Measurements from ENCODE around the gene TBPL2.

Gene TBPL2

DNA sequence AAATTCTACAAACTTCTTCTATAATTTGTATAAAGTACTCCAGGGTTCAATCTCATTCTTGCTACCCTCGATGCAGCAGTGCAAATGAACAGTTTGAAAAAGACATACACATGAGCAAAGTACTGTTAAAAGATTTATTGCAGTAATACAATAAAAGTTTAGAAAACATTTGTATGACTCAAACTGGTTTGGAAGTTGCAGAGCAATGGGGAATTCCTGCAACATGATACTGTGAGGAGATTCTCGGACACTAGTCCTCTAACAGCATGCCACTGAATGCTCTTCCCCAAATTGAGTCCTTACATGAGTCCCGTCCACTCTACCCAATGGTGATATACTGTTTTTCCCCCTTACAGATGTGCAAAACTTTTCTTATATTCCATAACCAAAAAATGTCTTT is 74.1 kb downstream of the TBPL2 start:
- Histone ChIP-seq H3K36me3 (ENCODE audit: control insufficient read depth, insufficient read depth, low read length) (no peaks in the 10 kb centered on the region), H3K79me2 (no peaks in the 10 kb centered on the region), H3K27me3 (ENCODE audit: control insufficient read depth, insufficient read depth, low read length) (no peaks in the 10 kb centered on the region), H2AFZ (no peak overlapping the region), H3K27ac (no peak overlapping the region), H3K4me3 (ENCODE audit: low read depth, low read length) (no peak overlapping the region), H3K4me2 (ENCODE audit: low read length) (no peak overlapping the region), H3K4me1 (no peaks in the 10 kb centered on the region), H3K9ac (no peak overlapping the region), H3K9me3 (ENCODE audit: control insufficient read depth, low read length) (no peaks in the 10 kb centered on the region)
- TF ChIP-seq CTCF (IDR thresholded peaks at IDR 0.05), result no peak
